OCI-LY7 (cell line): ENCODE data around the gene SFT2D1.
"Not testable (repeated sequence)": the region's sequence is repeated elsewhere in the genome, so short reads cannot be mapped to it uniquely, and the experiment has no call there.

Experiments used
- CTCF ChIP-seq: fragments of 200-600 bp; sonication (generic); conservative IDR thresholded peaks from 2 replicates; pipeline ENCODE4 v1.5.1; 2014; ENCODE audit warnings: mild to moderate bottlenecking, antibody characterized with exemption, low read length, moderate library complexity, mixed read lengths
- EZH2phosphoT487 ChIP-seq: fragments of 200-600 bp; sonication (generic); IDR thresholded peaks from 2 replicates; pipeline ENCODE4 v1.6.1; 2018; ENCODE audit warnings: low read depth, borderline replicate concordance, mild to moderate bottlenecking, mixed run types, antibody characterized with exemption, low read length, moderate library complexity, mixed read lengths

- not testable (repeated sequence) for TF ChIP-seq CTCF, EZH2phosphoT487
Measured at GRCh38 chr6:166344921-166345320, 2.6 kb upstream of the SFT2D1 start.
